WERI-Rb-1 (cell line): ENCODE data around the gene C16orf74.

Experiments
- DNase-seq: peaks from one replicate; pipeline ENCODE4 v3.0.0-alpha.2; 2020
- H3K27ac ChIP-seq: fragments of 250-450 bp; sonication (Bioruptor Pico); 2 replicates; pipeline ENCODE4 v1.5.1; 2020; ENCODE audit warnings: mild to moderate bottlenecking, moderate library complexity
- H3K27me3 ChIP-seq: fragments of 250-450 bp; sonication (Bioruptor Pico); 2 replicates; pipeline ENCODE4 v1.5.1; 2021; ENCODE audit warnings: mild to moderate bottlenecking, low read depth, moderate library complexity; ENCODE audit not compliant: insufficient read depth, severe bottlenecking
- H3K36me3 ChIP-seq: fragments of 250-450 bp; sonication (Bioruptor Pico); 2 replicates; pipeline ENCODE4 v1.5.1; 2020; ENCODE audit warnings: mild to moderate bottlenecking, moderate library complexity
- H3K4me3 ChIP-seq: 2 replicates; pipeline ENCODE4 v1.5.1; 2011; ENCODE audit warnings: low read depth, mild to moderate bottlenecking, control low read depth, low read length
- H3K9me3 ChIP-seq: fragments of 250-450 bp; sonication (Bioruptor Pico); 2 replicates; pipeline ENCODE4 v1.5.1; 2021; ENCODE audit warnings: mild to moderate bottlenecking, moderate library complexity; ENCODE audit not compliant: severe bottlenecking
- TF ChIP-seq, protein P1 (sequence below): IDR thresholded peaks from 2 replicates; pipeline ENCODE4 v1.5.1; 2011; ENCODE audit warnings: low read depth, mild to moderate bottlenecking, control low read depth, inconsistent platforms, low read length

C16orf74 gene

DNA sequence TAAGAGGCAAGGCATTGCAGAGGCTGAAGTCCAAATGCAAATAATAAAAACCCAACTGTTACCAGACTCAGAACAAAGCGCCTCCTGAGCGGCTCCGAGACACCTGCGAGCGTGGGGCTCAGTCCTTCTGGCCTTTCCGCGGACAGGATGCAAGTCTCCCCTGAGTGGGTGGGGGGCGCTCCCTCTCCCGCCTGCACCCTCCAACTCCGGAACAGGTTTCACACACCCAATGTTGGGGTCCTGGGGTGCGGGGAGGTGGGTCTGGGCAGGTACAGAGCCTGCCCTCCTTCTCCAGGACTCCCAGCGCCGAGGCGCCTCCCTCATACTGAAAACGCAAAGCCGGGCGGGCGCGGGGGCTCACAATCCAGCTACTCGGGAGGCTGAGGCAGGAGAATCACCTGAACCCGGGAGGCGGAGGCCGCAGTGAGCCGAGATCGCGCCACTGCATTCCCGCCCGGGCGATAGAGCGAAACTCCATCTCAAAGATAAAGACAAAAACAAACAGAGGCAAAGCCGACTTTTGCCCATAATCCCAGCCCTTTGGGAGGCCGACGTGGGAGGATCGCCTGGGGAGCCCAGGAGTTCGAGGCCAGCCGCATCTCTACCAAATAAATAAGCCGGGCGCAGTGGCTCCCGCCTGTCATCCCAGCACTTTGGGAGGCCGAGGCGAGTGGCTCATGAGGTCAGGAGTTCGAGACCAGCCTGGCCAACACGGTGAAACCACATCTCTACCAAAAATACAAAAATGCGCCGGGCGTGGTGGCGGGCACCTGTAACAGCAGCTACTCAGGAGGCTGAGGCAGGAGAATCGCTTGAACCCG, 63.0 kb downstream of the C16orf74 start:
- TF ChIP-seq, protein P1, sequence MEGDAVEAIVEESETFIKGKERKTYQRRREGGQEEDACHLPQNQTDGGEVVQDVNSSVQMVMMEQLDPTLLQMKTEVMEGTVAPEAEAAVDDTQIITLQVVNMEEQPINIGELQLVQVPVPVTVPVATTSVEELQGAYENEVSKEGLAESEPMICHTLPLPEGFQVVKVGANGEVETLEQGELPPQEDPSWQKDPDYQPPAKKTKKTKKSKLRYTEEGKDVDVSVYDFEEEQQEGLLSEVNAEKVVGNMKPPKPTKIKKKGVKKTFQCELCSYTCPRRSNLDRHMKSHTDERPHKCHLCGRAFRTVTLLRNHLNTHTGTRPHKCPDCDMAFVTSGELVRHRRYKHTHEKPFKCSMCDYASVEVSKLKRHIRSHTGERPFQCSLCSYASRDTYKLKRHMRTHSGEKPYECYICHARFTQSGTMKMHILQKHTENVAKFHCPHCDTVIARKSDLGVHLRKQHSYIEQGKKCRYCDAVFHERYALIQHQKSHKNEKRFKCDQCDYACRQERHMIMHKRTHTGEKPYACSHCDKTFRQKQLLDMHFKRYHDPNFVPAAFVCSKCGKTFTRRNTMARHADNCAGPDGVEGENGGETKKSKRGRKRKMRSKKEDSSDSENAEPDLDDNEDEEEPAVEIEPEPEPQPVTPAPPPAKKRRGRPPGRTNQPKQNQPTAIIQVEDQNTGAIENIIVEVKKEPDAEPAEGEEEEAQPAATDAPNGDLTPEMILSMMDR, result no peak
- peak overlapping the region; percentile 84 for H3K27ac ChIP-seq
- H3K4me3 ChIP-seq, result peak overlapping the region; percentile 69
- H3K36me3 ChIP-seq, result peaks cover 11% of the 10 kb centered on the region; the same call in 1 of the 2 replicates
- H3K27me3 ChIP-seq, result no peaks in the 10 kb centered on the region
- no peaks in the 10 kb centered on the region for H3K9me3 ChIP-seq
- no peak for DNase-seq

- peaks cover 11% of the 10 kb centered on the region; the same call in 1 of the 2 replicates for H3K36me3 ChIP-seq
- DNase-seq, result no peak
- H3K9me3 ChIP-seq, result no peaks in the 10 kb centered on the region
These were observed 63.8 kb downstream of the C16orf74 start for GRCh38 chr16:85686912-85687591.

GRCh38 chr16:85685251-85685650, 65.6 kb downstream of the C16orf74 start:
- Histone ChIP-seq H3K27ac (no peak overlapping the region), H3K4me3 (no peak overlapping the region)
- DNase-seq, result no peak

More at GRCh38 chr16:85686912-85687591, 63.8 kb downstream of the C16orf74 start:
- TF ChIP-seq, protein P1, result no peak
- Histone ChIP-seq H3K4me3 (no peak overlapping the region), H3K27ac (no peak overlapping the region), H3K27me3 (no peaks in the 10 kb centered on the region)

DNA sequence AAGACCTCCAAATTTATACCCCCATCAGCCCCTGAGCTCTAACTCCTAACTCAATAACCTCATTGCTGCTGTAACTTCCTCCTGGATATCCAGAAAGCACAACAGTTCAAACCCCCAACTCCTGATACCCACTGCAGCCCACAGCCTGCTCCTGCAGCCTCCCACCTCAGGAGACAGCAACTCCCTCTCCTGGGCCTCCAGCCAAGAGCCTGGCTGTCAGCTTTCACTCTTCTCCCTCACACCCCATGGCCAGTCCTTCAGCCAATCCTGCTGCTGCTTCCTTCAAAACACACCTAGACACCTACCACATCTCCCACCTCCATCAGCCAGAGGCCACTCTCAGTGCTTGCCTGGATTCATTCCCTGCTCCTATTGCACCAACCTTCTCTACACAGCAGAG, 67.5 kb downstream of the C16orf74 start:
- Histone ChIP-seq H3K27me3 (no peaks in the 10 kb centered on the region), H3K36me3 (peaks cover 35% of the 10 kb centered on the region), H3K9me3 (no peaks in the 10 kb centered on the region), H3K27ac (no peak overlapping the region), H3K4me3 (no peak overlapping the region)
- no peak for DNase-seq
- TF ChIP-seq, protein P1, result no peak

More at GRCh38 chr16:85685251-85685650, 65.6 kb downstream of the C16orf74 start:
- Histone ChIP-seq H3K36me3 (peaks cover 22% of the 10 kb centered on the region), H3K27me3 (no peaks in the 10 kb centered on the region), H3K9me3 (no peaks in the 10 kb centered on the region)
- TF ChIP-seq, protein P1, result no peak

GRCh38 chr16:85682516-85682915, 68.4 kb downstream of the C16orf74 start:
- Histone ChIP-seq H3K27ac (no peak overlapping the region), H3K36me3 (peaks cover 41% of the 10 kb centered on the region), H3K4me3 (no peak overlapping the region), H3K27me3 (no peaks in the 10 kb centered on the region), H3K9me3 (no peaks in the 10 kb centered on the region)
- DNase-seq, result no peak
- TF ChIP-seq, protein P1, result no peak
